GM21515 (cell line): Measurements from ENCODE around the gene ACTR3C.
"Not testable (repeated sequence)": the region's sequence is repeated elsewhere in the genome, so short reads cannot be mapped to it uniquely, and the experiment has no call there.

Experiments used
- ATAC-seq: cut with Tn5 transposase; IDR thresholded peaks from one replicate; pipeline ENCODE4 v1.9.1; 2021; ENCODE audit not compliant: unreplicated experiment

ACTR3C gene

GRCh38 chr7:150337179-150337578 is 13.8 kb upstream of the ACTR3C start:
- no peak for ATAC-seq

- ATAC-seq: no peak
Measured at GRCh38 chr7:150336746-150337145, 13.4 kb upstream of the ACTR3C start.

GRCh38 chr7:150335774-150336112 is 12.4 kb upstream of the ACTR3C start:
- ATAC-seq: no peak

GRCh38 chr7:150335108-150335773 is 11.9 kb upstream of the ACTR3C start:
- no peak for ATAC-seq

- no peak for ATAC-seq
Measured at GRCh38 chr7:150334108-150334507, 10.8 kb upstream of the ACTR3C start.

- ATAC-seq: no peak
Measured at GRCh38 chr7:150333659-150334058, 10.3 kb upstream of the ACTR3C start.

GRCh38 chr7:150332852-150333635 is 9.7 kb upstream of the ACTR3C start:
- ATAC-seq: no peak

GRCh38 chr7:150330211-150330885 is 7.0 kb upstream of the ACTR3C start:
- no peak for ATAC-seq

GRCh38 chr7:150329331-150330120 is 6.2 kb upstream of the ACTR3C start:
- ATAC-seq: no peak

- ATAC-seq: no peak
Measured at GRCh38 chr7:150327308-150327707, 4.0 kb upstream of the ACTR3C start.

GRCh38 chr7:150326657-150327268 is 3.4 kb upstream of the ACTR3C start:
- ATAC-seq: no peak

GRCh38 chr7:150325901-150326300 is 2.6 kb upstream of the ACTR3C start:
- no peak for ATAC-seq

GRCh38 chr7:150325110-150325611 is 1.8 kb upstream of the ACTR3C start:
- no peak for ATAC-seq

GRCh38 chr7:150324373-150324961 is 1.1 kb upstream of the ACTR3C start:
- ATAC-seq: no peak

- peak; percentile 11 for ATAC-seq
Measured at GRCh38 chr7:150323682-150324372, 482 bp upstream of the ACTR3C start.

- peak; percentile 44 for ATAC-seq
Measured at GRCh38 chr7:150322114-150322832, 1.1 kb downstream of the ACTR3C start.

GRCh38 chr7:150321788-150322113 is 1.6 kb downstream of the ACTR3C start:
- ATAC-seq: no peak

- ATAC-seq: no peak
Measured at GRCh38 chr7:150317748-150318444, 5.4 kb downstream of the ACTR3C start.

- not testable (repeated sequence) for ATAC-seq
Measured at GRCh38 chr7:150316987-150317386, 6.4 kb downstream of the ACTR3C start.
